ENCODE data around the gene SEMA5B.
A peak's percentile ranks its signal among the peaks of the same experiment; 100 is the strongest.

Gene SEMA5B

GRCh38 chr3:122993124-122993978, 34.2 kb downstream of the SEMA5B start:
- DNase-seq, result no peak

- no peak for DNase-seq
Measured at GRCh38 chr3:122992676-122993075, 34.9 kb downstream of the SEMA5B start.

GRCh38 chr3:122992133-122992532, 35.4 kb downstream of the SEMA5B start:
- DNase-seq, result no peak

GRCh38 chr3:122991236-122991985, 36.2 kb downstream of the SEMA5B start:
- DNase-seq, result no peak

- DNase-seq, result no peak
Measured at GRCh38 chr3:122989856-122990575, 37.5 kb downstream of the SEMA5B start.

- DNase-seq, result no peak
Measured at GRCh38 chr3:122988508-122988907, 39.1 kb downstream of the SEMA5B start.

GRCh38 chr3:122987736-122988319, 39.7 kb downstream of the SEMA5B start:
- no peak for DNase-seq

- no peak for DNase-seq
Measured at GRCh38 chr3:122987231-122987630, 40.3 kb downstream of the SEMA5B start.

- DNase-seq, result no peak
Measured at GRCh38 chr3:122986693-122987179, 40.8 kb downstream of the SEMA5B start.

GRCh38 chr3:122985539-122985938, 42.0 kb downstream of the SEMA5B start:
- no peak for DNase-seq

GRCh38 chr3:122984650-122985049, 42.9 kb downstream of the SEMA5B start:
- DNase-seq, result no peak

- no peak for DNase-seq
Measured at GRCh38 chr3:122984007-122984406, 43.6 kb downstream of the SEMA5B start.

- no peak for DNase-seq
Measured at GRCh38 chr3:122982216-122983185, 45.1 kb downstream of the SEMA5B start.

GRCh38 chr3:122979211-122979610, 48.4 kb downstream of the SEMA5B start:
- DNase-seq, result no peak

GRCh38 chr3:122978569-122978968, 49.0 kb downstream of the SEMA5B start:
- no peak for DNase-seq

GRCh38 chr3:122977746-122978466, 49.7 kb downstream of the SEMA5B start:
- DNase-seq, result peak; percentile 70

- no peak for DNase-seq
Measured at GRCh38 chr3:122975924-122976293, 51.7 kb downstream of the SEMA5B start.

GRCh38 chr3:122975163-122975923, 52.2 kb downstream of the SEMA5B start:
- peak; percentile 82 for DNase-seq

- DNase-seq, result no peak
Measured at GRCh38 chr3:122974764-122975162, 52.8 kb downstream of the SEMA5B start.
